GM04503 (cell line): ENCODE results near the gene PHPT1.
"Not testable (repeated sequence)": the region's sequence is repeated elsewhere in the genome, so short reads cannot be mapped to it uniquely, and the experiment has no call there.

ENCODE experiments used
- DNase-seq: peaks from one replicate; pipeline ENCODE4 v3.0.0-alpha.2; 2012; ENCODE audit warnings: low read depth

PHPT1 gene

DNA sequence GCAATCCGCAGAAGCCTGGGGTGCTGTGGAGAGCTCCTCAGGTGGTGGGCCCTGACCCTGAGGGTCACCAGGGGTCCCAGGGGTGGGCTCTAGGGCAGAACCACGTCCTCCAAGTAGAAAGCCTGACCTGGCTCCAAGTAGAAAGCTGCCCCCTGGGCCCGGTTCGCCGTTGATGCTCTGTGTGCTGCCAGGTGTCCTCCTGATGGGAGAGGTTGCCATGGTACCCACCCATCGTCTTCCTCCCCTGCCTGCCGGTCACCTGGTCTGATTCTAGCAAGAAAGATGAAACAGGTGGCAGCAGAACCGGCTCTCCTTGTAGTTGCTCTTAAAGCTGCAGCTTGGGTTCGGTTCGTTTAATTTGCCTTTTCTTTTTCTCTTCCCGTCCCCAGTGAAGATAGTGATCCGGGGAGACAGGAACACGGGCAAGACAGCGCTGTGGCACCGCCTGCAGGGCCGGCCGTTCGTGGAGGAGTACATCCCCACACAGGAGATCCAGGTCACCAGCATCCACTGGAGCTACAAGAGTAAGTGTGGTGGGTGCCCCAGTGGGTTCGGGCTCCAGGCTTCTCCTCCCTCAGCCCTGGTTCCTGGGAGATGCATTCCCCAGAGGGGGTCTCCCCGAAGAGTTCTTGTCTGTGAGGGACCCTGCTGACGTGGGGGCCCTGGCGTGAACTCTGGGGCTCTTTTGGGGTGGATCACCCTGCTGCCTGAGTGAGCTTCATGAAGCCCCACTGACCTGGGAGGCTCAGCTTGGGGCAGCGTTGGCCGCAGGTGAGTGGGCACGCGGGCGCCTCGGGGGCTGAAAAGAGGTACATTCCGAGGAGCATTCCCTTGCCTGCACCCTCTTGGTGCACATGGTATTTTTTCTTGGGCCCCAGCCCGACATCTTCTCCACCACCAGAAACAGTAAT lies 25.8 kb upstream of the PHPT1 start:
- no peak for DNase-seq

- DNase-seq = no peak
Measured at GRCh38 chr9:136824496-136825225, 24.5 kb upstream of the PHPT1 start.

GRCh38 chr9:136825295-136826187 lies 23.7 kb upstream of the PHPT1 start:
- no peak for DNase-seq

GRCh38 chr9:136826188-136826541 lies 23.0 kb upstream of the PHPT1 start:
- DNase-seq = no peak

- no peak for DNase-seq
Measured at GRCh38 chr9:136826703-136827582, 22.3 kb upstream of the PHPT1 start.

GRCh38 chr9:136827794-136828473 lies 21.3 kb upstream of the PHPT1 start:
- no peak for DNase-seq

DNA sequence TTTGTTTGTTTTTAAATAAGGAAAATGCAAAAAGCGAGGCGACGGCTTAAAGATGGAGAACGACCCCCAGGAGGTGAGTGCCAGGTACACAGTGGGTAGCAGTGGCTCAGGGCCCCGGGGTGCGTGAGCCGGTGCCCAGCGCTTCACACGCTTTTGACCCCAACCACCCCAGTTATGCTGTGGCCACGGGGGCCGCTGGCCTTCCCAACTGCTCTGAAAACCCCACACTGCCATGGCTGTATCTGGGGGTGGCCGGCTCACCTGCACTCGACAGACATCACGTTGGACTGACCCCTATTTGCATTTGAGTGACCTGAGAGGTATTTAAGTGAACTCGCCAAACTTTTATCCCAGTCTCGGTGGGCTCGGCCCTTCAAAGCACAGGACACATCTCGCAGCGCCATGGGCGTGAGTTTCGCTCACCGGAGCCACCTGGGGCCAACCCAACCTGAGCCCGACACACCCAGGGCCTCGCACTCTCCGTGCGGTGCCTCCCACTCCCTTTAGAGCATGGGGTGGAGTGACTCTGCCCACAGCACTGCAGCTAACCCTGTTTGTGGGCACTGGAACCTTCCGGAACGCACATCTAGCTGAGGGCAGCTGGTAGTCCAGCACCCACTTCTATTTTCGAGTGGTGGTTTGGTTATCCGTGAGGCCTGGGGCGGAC lies 20.6 kb upstream of the PHPT1 start:
- no peak for DNase-seq

DNA sequence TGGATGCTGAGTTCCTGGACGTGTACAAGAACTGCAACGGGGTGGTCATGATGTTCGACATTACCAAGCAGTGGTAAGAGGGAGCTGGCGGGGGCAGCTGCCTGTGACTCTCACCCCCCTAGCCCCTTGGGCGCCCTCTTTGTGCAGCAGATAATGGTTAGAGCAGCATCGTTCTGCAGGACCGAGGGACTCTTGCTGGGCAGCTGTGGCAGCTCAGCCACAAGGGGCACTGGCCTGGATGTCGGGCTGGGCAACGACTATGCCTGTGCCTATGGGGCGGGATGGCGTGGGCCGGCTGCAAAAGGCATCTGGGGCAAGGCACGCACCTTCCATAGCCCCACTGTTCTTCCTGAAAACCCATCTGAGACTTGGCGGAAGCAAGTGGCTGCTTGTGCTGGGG lies 19.8 kb upstream of the PHPT1 start:
- no peak for DNase-seq

- no peak for DNase-seq
Measured at GRCh38 chr9:136829981-136830885, 19.0 kb upstream of the PHPT1 start.

- no peak for DNase-seq
Measured at GRCh38 chr9:136831002-136831719, 18.0 kb upstream of the PHPT1 start.

DNA sequence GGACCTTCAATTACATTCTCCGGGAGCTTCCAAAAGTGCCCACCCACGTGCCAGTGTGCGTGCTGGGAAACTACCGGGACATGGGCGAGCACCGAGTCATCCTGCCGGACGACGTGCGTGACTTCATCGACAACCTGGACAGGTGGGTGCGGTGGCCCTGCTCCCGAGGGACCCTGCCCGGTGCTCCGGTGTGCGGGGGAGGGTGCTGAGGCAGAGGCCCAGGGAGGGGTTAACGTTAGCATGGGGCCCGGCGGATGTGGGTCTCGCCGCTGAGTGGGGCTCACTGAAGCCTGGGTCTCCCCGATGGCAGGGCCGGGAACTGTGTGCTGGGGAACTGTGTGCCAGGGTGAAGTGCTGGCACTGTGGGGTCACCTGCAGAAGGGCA lies 17.5 kb upstream of the PHPT1 start:
- DNase-seq = no peak

GRCh38 chr9:136832581-136832980 lies 16.6 kb upstream of the PHPT1 start:
- DNase-seq = no peak

DNA sequence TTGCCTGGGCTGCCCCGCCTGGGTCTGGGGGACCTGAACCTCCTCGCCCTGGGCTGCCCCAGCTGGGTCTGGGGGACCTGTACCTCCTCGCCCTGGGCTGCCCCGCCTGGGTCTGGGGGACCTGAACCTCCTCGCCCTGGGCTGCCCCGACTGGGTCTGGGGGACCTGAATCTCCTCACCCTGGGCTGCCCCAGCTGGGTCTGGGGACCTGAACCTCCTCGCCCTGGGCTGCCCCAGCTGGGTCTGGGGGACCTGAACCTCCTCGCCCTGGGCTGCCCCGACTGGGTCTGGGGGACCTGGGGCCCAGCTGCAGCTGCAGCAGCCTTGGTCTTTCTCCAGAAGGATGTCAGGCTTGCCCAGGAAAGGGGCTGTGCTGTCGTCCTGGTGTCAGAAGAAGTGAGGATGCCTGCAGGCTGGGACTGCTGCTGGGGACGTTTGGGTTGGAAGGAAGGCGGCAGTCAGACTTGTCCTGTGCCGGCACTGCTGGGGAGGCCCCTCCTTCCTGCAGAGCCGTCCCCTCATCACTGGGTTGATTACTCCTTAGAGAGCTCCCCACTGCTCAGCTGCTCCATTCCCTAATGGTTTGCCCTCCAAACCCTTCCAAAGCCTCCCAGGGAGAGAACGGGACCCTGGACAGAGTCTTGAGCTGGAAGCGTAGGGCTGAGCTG lies 15.7 kb upstream of the PHPT1 start:
- not testable (repeated sequence) for DNase-seq

DNA sequence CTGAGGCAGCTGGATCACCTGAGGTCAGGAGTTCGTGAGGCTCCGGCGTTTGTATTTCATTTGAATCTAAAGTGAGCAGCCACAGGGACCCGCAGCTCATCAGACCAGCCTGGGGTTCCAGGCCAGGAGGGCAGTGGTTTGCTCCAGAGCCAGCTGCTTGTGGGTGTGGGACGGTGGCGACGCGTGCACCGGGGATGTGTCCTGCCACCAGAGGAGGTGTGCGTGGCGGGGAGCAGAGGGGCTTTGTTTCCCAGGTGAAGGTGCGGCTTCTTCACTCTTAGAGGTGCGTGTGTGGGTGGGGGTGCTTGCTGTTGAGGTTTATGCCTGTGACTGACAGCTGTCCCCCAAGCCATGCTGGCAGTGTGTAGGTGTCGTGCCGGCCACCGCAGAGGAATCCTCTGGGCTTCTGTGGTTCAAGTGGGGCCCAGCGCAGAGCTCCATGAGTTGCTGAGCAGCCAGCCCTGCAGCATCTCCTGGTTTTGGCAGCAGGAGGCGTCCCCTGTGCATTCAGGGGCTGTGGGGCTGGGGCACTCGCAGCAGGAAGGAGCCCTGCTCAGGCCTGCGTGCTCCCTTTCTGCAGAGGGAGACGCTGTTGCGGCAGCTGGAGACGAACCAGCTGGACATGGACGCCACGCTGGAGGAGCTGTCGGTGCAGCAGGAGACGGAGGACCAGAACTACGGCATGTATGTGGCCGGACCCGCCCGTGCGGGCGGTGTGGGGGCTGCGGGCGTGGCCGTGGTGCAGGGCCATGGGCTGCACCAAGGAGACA lies 13.9 kb upstream of the PHPT1 start:
- no peak for DNase-seq

- DNase-seq = no peak
Measured at GRCh38 chr9:136835932-136836904, 13.0 kb upstream of the PHPT1 start.
